IPS-15b (cell line): Measurements from ENCODE around the gene ETV6.

Source experiments
- H3K27me3 ChIP-seq: one replicate; pipeline ENCODE4 v1.6.1; 2013; ENCODE audit warnings: low read length; ENCODE audit not compliant: control insufficient read depth, insufficient read depth
- H3K36me3 ChIP-seq: one replicate; pipeline ENCODE4 v1.6.1; 2013; ENCODE audit warnings: low read length; ENCODE audit not compliant: control insufficient read depth, insufficient read depth
- H3K4me1 ChIP-seq: one replicate; pipeline ENCODE4 v1.6.1; 2013; ENCODE audit warnings: mild to moderate bottlenecking, low read length; ENCODE audit not compliant: control insufficient read depth, insufficient read depth
- H3K4me3 ChIP-seq: one replicate; pipeline ENCODE4 v1.5.1; 2013; ENCODE audit warnings: low read depth, low read length
- H3K9ac ChIP-seq: one replicate; pipeline ENCODE4 v1.6.1; 2013; ENCODE audit warnings: low read depth, mild to moderate bottlenecking, low read length
- H3K9me3 ChIP-seq: one replicate; pipeline ENCODE4 v1.6.1; 2013; ENCODE audit warnings: mild to moderate bottlenecking, low read length; ENCODE audit not compliant: control insufficient read depth, insufficient read depth

Gene ETV6

DNA sequence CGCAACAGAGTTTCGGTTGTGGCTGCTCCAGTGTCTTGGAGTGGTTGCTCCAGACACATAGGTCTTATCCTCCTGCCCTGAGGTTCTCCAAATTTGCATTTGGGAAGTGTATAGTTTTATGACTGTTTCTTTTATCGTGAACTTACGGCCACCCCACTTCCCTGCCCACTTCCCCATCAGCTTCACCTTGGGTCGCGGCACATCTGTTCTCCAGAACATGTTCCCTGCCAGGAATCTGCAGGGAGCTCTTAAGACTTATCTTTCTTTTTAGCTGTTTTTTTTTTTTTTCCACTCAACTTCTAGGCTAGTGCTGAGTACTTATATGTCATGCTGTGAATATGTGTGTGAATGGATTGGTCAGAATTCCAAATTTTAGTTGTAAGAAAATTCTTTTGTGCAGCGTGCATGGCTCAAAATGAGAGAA, 75.4 kb downstream of the ETV6 start:
- Histone ChIP-seq H3K36me3 (no peaks in the 10 kb centered on the region), H3K9ac (no peak overlapping the region), H3K4me3 (no peak overlapping the region), H3K9me3 (no peaks in the 10 kb centered on the region), H3K4me1 (no peaks in the 10 kb centered on the region), H3K27me3 (no peaks in the 10 kb centered on the region)

DNA sequence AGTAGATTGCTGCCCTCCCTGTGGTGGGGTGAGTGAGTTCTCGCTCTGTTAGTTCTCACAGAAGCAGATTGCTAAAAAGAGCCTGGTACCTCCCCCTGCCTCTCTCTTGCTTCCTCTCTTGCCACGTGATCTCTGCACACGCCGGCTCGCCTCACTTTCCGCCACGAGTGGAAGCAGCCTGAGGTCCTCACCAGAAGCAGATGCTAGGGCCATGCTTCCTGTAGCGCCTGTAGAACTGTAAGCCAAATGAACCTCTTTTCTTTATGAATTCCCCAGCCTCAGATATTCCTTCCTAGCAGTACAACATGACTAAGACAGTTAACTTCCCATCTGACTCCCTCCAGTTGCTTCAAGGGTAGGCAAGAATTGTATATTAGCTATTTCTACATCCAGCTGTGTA, 76.2 kb downstream of the ETV6 start:
- H3K4me3 ChIP-seq, result no peak overlapping the region
- H3K9ac ChIP-seq, result no peak overlapping the region
- no peaks in the 10 kb centered on the region for H3K36me3 ChIP-seq
- H3K4me1 ChIP-seq, result no peaks in the 10 kb centered on the region
- H3K9me3 ChIP-seq, result no peaks in the 10 kb centered on the region
- H3K27me3 ChIP-seq, result no peaks in the 10 kb centered on the region

DNA sequence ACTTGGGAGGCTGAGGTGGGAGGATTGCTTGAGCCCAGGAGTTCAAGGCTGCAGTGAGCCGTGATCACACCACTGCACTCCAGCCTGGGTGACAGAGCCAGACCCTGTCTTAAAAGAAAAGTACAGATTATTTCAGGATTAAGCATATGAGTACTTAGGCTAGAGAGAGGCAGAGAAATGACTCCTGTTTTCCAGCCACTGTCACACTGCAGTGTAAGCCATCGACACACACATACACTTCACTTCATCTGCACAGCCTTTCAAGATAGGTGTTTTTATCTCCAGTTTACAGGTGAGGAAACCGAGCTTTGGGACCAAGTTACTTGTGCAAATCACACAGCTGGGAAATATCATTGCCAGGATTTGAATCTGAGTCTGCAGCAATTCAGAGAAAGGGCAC, 77.2 kb downstream of the ETV6 start:
- Histone ChIP-seq H3K9ac (no peak overlapping the region), H3K27me3 (no peaks in the 10 kb centered on the region), H3K4me3 (no peak overlapping the region), H3K9me3 (no peaks in the 10 kb centered on the region), H3K4me1 (no peaks in the 10 kb centered on the region), H3K36me3 (no peaks in the 10 kb centered on the region)

DNA sequence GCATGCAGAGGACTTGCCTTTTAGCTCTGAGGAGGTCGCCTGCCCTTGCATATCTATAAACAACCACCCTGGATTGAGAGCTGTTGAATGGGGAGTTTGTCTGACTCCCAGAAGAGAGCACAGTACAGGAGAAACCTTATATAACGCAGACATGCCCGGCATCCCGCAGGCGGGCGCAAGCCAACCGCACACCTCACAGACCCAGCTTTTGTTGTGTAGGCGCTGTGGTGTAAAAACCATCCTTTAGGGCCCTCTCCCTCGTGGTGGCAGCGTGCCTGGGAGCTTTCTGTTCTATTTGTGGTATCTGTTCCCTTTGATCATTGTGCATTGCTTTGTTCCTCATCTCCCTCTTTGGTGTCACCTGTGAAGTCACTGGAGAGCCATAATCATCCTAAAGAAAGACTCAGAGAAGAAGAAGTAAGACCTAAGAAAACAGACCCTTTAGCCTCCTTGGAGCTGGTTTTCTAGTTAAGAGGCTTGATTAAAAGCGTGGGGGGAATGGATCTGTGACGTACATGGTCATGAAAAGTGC, 77.7 kb downstream of the ETV6 start:
- Histone ChIP-seq H3K4me1 (no peaks in the 10 kb centered on the region), H3K4me3 (no peak overlapping the region), H3K36me3 (no peaks in the 10 kb centered on the region), H3K27me3 (no peaks in the 10 kb centered on the region), H3K9ac (no peak overlapping the region), H3K9me3 (no peaks in the 10 kb centered on the region)

DNA sequence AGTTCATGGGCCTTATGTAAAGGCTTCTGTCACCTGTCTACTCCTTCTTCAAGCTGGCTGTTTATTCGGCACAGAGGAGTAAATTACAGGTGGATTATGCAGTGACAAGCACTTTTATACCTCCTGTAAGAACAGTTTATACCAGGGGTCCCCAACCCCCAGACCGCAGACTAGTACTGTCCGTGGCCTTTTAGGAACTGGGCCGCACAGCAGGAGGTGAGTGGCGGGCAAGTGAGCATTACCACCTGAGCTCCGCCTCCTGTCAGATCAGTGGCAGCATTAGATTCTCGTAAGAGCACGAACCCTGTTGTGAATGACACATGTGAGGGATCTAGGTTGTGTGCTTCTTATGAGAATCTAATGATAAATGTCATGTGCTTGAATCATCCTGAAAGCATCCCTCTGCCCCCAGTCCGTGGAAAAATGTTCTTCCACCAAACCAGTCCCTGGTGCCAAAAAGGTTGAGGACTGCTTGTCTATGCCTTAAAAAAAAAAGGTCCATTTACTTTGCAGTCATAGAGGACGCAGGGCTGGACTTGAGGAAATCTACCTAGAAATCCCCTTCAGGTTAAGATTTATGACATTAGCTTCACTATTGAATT, 78.8 kb downstream of the ETV6 start:
- Histone ChIP-seq H3K27me3 (no peaks in the 10 kb centered on the region), H3K9ac (no peak overlapping the region), H3K36me3 (no peaks in the 10 kb centered on the region), H3K4me3 (no peak overlapping the region), H3K9me3 (no peaks in the 10 kb centered on the region), H3K4me1 (no peaks in the 10 kb centered on the region)

DNA sequence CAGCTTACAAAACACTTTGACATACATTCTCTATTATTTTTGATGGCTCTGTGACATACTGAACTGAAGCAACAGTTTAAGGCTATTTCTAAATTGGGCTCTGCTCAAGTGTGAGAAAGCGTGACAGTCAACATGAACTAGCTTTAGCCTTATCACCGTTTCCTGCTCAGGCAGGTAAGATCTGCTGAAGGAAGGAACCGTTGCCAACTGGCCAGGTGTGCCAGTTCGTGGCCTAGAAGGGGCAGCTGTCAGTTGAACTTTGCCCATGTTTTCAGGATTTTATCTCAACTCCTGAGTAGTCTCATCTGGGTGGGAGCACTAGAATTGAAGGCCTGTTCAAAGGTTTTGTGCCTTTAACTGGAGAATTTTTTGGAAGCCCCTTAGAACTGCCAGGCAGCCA, 79.5 kb downstream of the ETV6 start:
- H3K9me3 ChIP-seq, result no peaks in the 10 kb centered on the region
- no peaks in the 10 kb centered on the region for H3K4me1 ChIP-seq
- H3K9ac ChIP-seq, result no peak overlapping the region
- H3K4me3 ChIP-seq, result no peak overlapping the region
- H3K27me3 ChIP-seq, result no peaks in the 10 kb centered on the region
- no peaks in the 10 kb centered on the region for H3K36me3 ChIP-seq

DNA sequence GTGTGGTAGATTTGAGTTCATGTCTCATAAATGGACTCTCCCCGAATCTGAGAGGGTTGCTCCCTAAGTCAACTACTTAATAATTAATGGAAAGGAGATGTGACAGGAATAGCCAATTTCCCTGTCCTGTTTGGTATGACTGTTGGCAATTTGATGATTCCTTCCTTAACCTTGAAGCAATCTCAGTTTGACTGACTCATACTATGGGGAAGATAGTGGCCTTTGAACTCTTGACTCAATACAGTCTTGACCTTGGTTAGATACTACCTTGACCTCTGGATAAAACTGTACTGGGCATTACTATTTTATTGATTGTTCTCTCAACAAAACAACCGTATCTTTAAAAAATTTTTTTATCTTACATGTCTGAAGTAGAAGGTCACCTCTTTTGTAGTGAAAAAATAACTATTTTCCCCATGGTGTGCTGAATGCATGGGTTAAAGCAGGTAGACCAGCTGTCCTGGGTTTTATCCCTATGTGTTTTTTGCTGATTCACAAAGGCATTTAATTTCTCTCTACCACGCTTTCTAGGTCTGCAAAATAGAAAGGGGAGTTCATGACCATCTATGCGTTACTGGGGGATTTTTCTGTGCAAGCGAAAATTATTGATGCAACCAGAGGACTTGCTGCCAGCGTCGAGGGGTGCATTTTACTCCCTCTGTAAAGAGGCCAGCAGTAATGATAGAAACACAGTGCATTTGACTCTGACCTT, 80.1 kb downstream of the ETV6 start:
- Histone ChIP-seq H3K36me3 (no peaks in the 10 kb centered on the region), H3K9ac (no peak overlapping the region), H3K9me3 (no peaks in the 10 kb centered on the region), H3K4me3 (no peak overlapping the region), H3K27me3 (no peaks in the 10 kb centered on the region), H3K4me1 (no peaks in the 10 kb centered on the region)

DNA sequence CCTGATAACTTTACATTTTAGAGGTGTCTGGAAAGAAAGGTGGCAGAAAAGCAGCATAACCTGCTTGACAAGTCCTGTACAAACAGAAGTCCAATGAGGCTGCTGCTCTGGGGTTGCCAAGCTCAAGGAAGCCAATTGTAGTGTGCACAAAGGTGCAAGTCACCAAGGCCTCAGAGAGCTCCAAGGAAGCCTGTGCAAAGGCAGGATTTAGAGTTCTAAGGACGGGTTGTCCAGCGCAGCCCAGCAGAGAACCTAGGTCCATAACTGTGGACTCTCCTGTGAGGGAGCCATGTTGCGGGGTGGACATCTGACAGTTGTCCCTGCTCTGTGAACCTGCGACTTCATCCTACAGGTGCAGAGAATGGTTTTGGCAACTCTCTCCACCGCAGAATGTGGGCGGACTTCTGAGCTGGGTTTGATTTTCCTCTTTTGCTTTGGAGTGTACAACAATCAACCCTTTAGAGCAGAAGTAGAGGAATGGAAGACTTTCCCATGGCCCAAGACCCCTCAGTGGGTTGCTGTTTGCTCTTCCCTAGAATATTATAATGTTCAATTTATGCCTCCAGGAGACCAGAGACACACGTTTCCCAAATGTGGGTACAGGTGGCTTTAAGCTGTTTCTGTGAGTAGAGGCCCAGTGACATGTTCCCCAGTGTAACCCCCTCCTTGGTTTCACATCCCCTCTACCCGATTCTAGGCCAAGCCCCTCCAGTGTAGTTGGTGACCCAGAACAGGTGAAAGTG, 81.0 kb downstream of the ETV6 start:
- no peaks in the 10 kb centered on the region for H3K9me3 ChIP-seq
- H3K27me3 ChIP-seq, result no peaks in the 10 kb centered on the region
- H3K4me1 ChIP-seq, result no peaks in the 10 kb centered on the region
- H3K9ac ChIP-seq, result no peak overlapping the region
- no peaks in the 10 kb centered on the region for H3K36me3 ChIP-seq
- no peak overlapping the region for H3K4me3 ChIP-seq

DNA sequence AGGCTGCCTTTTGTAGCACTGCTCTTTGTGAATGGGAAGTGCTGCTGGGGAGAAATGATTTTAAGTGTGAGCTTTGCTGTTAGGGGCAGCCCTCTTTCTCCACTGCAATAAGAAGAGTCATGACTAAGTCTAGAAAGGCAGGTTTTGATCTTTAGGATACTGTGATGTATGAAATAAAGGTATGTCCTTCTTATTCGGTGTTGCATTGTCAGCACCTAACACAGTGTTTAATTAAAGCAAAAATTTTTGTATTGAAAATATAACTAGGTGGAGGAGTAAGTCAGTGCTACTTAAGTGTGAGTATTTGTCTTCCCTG, 81.5 kb downstream of the ETV6 start:
- H3K9ac ChIP-seq, result no peak overlapping the region
- H3K9me3 ChIP-seq, result no peaks in the 10 kb centered on the region
- H3K27me3 ChIP-seq, result no peaks in the 10 kb centered on the region
- H3K4me3 ChIP-seq, result no peak overlapping the region
- H3K36me3 ChIP-seq, result no peaks in the 10 kb centered on the region
- H3K4me1 ChIP-seq, result no peaks in the 10 kb centered on the region

DNA sequence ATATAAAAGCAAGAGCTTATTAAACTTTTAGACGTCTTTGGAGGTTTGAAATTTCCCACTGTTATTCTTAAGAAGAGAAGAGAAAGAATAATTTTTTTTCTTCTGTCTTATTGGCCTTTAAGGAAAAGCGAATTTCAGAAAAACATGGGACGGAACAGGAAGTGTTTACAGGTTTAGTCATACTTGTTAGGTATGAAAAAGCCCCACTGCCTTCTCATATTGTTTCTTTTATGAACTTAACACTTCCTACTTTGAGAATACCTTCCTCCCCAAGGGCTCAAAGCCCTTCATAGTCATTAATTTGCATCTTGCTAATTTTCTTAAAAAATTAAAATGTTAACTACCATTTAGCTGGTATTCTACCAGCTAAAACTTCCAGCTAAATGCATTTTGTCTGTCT, 82.0 kb downstream of the ETV6 start:
- Histone ChIP-seq H3K9ac (no peak overlapping the region), H3K36me3 (no peaks in the 10 kb centered on the region), H3K9me3 (no peaks in the 10 kb centered on the region), H3K4me1 (no peaks in the 10 kb centered on the region), H3K27me3 (no peaks in the 10 kb centered on the region), H3K4me3 (no peak overlapping the region)

DNA sequence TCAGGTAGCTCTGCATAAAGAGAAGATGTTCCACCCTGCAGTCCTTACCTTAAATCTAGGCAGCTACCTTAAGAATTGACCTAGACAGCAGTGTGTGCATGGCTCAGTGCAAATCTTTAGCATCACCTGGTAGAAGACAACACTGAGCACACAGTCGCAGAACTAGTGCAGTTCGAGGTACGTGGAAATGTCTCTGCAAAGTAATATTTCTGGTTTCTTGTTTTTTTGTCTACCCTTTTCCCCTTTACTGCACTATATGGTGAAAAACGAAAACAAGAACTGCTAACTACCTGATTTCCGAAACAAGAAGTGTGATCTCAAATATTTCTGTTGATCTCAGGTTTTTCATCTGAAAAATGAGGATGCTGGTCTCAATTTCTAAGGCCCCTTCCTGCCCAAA, 82.5 kb downstream of the ETV6 start:
- Histone ChIP-seq H3K9ac (no peak overlapping the region), H3K4me1 (no peaks in the 10 kb centered on the region), H3K9me3 (no peaks in the 10 kb centered on the region), H3K36me3 (no peaks in the 10 kb centered on the region), H3K27me3 (no peaks in the 10 kb centered on the region), H3K4me3 (no peak overlapping the region)

DNA sequence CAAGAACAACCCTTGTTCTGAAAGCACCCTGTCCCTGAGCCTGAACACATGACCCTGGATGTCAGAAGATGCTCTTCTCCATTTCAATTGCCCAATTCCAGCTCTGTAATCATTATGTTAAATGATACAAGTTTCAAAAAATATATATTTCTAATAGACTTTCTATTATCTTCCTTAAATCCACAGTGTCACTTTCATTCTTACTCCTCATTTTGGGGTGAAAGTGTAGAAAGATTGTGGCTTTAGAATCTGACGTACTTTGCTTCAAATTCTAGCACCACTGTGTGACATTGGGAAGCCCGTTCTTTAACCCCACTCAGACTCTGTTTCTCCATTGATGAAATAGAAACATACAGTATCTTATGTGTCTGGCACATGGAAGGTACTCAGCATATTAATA, 83.2 kb downstream of the ETV6 start:
- no peaks in the 10 kb centered on the region for H3K4me1 ChIP-seq
- H3K9ac ChIP-seq, result no peak overlapping the region
- no peaks in the 10 kb centered on the region for H3K36me3 ChIP-seq
- H3K27me3 ChIP-seq, result no peaks in the 10 kb centered on the region
- H3K4me3 ChIP-seq, result no peak overlapping the region
- H3K9me3 ChIP-seq, result no peaks in the 10 kb centered on the region
